ENCODE data around the gene GIPC2.

DNA sequence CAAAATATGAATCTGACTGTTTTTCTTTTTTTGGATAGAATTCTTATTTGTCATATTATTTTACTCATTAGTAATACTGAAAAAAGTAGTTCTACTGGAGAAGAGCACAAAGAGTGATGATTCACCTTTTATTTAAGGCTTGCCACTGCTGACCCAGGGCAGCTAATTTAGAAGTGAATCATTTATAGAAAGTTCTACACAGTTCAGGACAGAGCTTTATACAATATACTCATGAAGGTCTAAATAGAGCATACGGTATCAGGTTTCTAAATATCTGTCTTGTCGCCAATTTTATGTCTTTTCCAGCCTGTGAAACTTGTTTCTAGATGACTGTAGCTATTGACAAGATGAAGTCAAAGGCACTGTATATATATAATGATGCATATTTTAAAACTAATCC is 25.0 kb downstream of the GIPC2 start:
- TF ChIP-seq, protein P1, sequence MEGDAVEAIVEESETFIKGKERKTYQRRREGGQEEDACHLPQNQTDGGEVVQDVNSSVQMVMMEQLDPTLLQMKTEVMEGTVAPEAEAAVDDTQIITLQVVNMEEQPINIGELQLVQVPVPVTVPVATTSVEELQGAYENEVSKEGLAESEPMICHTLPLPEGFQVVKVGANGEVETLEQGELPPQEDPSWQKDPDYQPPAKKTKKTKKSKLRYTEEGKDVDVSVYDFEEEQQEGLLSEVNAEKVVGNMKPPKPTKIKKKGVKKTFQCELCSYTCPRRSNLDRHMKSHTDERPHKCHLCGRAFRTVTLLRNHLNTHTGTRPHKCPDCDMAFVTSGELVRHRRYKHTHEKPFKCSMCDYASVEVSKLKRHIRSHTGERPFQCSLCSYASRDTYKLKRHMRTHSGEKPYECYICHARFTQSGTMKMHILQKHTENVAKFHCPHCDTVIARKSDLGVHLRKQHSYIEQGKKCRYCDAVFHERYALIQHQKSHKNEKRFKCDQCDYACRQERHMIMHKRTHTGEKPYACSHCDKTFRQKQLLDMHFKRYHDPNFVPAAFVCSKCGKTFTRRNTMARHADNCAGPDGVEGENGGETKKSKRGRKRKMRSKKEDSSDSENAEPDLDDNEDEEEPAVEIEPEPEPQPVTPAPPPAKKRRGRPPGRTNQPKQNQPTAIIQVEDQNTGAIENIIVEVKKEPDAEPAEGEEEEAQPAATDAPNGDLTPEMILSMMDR (IDR thresholded peaks at IDR 0.05): no peak
- TF ChIP-seq POLR2A (IDR thresholded peaks at IDR 0.05): no peak

Measured in heart left ventricle (tissue), 13 donors.